ENCODE data around the gene TINCR.
"Not testable (repeated sequence)": the region's sequence is repeated elsewhere in the genome, so short reads cannot be mapped to it uniquely, and the experiment has no call there.

The TINCR gene

DNA sequence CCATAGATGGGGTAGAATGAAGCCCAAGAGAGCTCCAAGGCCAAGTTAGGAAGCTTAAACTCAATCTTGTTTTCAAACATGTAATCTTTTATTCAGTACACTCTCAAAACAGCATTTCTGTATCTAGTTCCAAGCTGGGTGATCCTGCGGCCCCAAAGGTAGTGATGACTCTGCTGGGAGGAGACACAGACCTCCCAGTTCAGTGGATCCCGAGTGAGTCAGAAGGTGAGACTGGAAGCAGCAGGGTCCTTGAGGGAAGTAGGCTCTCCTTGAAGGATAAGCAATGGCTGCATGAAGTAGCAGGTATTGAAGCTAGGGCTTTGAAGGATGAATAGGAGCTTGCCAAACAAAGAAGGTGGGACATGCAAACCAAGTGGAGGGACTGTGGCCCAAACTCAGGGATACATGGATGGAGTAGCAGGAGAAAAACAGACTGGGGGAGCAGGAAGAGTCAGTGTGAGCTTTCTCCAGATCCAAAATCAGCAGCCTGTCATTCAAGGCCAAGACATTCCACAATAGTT is 9.6 kb downstream of the TINCR start:
- no peak for DNase-seq

DNA sequence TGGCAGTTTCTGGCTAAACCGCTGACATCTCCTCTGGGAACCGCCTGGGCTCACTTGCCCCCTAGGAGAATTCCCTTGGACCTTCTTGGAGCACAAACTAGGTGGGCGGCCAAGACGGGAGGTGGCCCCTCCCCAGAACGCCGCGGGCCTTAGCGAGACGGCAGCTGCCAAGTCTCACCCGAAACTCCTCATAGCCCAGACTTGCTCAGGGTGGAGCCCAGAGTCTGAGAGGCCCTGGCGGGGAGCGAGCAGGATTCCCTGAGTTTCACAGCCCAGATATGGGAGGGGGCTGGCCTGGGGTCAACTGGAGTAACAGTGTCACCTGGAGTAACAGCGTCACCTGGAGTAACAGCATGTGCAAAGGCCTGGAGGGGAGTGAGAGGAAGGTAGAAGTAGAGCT is 10.1 kb downstream of the TINCR start:
- DNase-seq: no peak

DNA sequence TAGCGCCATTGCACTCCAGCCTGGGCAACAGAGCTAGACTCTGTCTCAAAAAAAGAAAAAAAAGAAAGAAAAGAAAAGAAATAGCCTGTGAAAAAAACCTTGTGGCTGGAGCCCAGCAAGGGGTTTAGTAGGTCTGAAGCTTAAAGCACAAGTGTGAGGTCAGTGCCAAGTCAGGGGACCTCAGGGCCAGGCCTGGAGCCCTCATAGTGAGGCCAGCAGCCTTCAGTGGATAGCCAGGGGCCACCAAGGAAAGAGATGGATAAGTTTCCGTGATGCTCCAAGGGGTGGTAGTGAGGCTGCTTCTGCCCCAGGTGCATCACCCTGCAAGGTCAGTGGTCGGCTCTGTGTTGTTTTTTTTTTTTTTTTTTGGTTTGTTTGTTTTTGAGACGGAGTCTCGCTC is 12.9 kb downstream of the TINCR start:
- DNase-seq: no peak

DNA sequence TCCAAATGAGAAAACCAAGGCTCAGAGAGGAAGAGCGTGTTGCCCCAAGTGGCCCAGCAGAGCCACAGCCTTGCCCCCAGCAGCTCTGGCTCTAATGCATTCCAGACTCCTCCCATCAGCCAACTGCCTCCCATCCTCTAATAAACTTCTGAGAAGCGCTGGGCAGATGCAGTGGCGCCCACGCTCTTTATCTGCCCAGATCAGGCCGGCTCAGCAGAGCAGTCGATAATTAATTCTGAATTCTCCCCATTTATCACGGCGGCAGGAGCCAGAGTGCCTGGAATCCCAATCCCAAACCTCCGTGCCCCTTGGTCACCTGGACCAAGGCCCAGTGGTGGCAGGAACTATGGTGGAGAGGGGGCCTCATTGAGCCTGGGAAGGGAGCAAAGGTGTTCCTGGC is 13.9 kb downstream of the TINCR start:
- no peak for DNase-seq

DNA sequence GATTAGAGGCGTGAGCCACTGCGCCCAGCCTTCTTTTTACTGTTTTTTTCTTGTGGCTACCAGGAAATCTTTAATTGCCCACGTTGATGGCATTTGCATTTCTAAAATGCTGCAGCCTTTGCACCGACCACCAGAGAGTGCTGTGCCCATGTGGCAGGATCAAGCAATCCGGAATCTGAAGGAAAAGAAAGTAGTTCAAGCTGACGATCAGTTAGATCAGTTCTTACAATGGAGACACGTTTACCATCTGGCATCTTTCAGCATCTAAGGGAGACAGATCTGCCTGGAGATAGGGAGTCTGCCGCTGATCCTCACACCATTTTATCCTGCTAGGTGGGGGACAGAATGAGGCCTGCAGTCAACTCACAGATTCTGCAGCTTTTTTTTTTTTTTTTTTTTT is 19.9 kb downstream of the TINCR start:
- peak; percentile 25 for DNase-seq

DNA sequence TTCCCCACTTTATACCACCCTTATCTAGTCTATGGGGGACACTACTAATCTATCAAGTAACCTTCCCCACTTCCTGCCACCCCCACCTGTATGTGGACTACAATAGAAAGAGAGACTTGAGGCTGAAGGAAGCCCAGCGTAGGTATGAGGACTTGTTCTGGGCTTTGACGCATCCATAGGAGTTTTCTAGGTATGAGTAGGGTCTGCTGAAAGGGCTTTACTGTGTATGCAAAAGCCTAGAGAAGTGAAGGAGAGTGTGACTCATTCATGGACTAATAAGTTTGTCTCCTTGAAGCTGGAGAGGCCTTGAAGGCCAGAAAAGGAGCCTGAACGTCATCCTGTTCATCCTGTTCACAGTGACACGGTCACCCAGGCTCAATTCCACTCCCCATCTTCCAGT is 21.8 kb downstream of the TINCR start:
- no peak for DNase-seq

DNA sequence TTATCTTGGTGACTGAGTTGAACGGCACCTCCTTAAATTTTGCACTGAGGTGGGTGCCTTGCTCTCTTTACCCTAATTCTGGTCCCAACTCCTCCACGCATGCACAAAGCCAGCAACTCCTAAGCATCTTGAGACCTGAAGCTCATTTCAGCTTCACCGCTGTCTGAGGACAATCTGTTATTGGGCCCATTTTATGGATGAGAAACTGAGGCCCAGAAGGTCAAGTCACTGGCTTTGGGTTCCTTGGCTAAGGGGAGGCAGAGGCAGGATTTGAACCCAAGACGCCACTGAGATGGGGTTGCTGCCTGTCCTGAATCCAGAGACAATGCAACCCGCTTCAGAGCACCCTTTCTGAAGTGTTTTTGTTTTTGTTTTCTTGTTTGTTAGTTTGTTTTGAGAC is 22.7 kb downstream of the TINCR start:
- DNase-seq: no peak

DNA sequence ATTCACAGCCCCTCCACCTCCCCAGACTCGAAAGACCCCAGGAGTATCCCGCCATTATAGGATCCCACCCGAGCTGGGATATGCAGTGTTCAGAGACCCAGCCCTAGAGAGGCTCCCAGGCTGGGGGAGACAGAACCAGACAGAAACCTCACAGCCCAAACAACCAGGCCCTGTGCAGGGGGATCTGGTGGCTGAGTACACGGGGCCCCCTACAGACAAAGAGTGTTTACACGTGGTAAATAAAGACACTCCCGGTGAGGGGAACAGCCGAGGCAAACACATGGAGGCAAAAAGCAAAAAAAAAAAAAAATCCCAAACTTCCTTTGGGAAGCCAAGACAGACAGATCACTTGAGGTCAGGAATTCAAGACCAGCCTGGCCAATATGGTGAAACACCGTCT is 25.1 kb downstream of the TINCR start:
- no peak for DNase-seq

DNA sequence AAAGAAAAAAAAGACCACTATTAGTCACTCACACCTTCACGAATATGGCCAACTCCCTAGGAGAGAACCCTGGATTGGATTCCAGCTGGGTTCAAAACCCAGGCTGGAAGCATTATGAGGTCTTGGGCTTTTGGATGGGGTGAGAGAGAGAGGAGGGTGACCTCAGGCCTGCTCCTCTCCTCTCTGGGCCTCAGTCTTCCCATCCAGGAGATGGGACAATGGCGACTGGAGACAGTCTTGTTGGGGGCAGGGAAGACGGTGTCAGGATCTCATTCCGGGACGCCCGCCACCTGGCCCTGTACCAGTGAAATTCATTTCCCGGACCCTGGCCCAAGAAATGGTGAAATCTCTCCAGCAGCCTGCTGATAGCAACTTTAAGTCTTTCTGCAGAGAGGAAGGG is 26.3 kb downstream of the TINCR start:
- DNase-seq: no peak

DNA sequence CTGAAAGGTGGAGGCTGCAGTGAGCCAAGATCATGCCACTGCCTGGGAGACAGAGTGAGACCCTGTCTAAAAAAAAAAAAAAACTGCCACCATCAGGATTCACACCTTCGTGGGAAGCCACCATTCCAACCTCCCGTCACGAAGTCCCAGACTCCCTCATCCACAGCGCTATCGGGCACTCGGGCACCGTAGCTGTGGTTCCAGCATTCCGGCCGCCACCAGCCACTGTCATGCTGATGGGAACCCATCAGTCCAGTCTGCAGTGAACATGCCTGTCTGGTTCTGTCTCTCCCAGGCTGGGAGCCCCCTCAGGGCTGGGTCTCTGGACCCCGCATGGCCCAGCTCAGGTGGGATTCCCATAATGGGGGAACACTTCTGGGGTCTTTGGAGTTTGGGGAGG is 27.5 kb downstream of the TINCR start:
- no peak for DNase-seq

DNA sequence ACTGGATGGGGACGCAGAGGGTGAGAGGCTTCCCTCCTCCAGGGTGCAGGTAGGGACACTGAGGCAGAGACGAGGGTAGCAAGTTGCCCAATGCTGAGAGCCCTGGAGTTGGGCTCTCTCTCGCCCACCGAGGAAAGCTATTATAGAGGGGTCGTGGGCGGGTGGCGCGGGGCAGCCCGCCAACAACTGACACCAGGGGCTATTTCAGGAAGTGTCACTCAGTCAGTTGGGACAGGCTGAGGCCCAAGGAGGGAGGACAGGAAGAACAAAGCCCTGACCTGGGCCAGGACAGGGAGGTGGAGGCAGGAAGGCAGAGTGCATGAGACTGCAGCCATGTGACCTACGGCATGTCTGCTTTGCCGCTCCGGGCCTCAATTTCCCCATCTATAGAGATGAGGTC is 29.9 kb downstream of the TINCR start:
- no peak for DNase-seq

DNA sequence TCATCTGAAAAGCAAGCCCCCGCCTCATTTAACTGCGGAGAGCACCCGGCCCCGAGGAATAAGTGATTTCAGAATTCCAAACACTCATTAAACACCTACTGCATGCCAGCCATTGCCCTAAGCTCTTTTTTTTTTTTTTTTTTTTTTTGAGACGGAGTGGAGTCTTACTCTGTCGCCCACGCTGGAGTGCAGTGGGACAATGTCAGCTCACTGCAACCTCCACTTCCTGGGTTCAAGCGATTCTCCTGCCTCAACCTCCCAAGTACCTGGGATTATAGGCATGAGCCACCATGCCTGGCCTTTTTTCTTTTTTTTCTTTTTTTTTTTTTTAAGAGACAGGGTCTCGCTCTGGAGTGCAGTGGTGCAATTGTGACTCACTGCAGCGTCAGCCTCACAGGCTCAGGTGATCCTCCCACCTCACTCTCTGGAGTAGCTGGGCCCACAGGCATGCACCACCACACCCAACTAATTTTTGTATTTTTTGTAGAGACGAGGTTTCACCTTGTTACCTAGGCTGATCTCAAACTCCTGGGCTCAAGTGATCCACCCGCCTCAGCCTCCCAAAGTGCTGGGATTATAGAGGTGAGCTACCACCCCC is 30.7 kb downstream of the TINCR start:
- DNase-seq: not testable (repeated sequence)

DNA sequence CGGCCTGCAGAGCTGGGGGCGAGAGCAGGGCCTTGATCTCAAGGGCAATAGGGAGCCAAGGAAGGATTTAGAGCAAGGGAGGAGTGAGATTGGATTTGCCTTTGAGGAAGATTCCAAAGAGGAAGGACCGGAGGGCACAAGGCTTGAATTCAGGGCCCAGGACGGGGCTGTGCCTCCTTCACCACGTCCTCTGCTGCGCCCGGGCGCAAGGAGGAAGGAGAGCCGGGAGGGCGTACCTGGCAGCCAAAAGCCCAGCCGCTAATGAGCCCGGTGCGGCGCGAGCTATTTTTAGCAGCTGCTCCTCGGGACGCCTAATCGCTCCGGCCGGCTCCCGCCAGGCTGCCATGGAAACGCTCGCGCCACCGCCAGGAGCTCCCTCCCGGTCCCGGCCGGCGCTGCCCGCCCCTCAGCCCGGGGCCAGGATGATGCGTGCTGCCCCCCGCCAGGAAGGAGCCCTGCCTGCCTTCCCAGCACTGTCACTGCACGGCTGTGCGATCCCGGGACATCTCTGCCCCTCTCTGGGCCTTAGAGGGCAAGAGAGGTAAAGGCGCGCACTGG is 31.3 kb downstream of the TINCR start:
- peak; percentile 41 for DNase-seq

DNA sequence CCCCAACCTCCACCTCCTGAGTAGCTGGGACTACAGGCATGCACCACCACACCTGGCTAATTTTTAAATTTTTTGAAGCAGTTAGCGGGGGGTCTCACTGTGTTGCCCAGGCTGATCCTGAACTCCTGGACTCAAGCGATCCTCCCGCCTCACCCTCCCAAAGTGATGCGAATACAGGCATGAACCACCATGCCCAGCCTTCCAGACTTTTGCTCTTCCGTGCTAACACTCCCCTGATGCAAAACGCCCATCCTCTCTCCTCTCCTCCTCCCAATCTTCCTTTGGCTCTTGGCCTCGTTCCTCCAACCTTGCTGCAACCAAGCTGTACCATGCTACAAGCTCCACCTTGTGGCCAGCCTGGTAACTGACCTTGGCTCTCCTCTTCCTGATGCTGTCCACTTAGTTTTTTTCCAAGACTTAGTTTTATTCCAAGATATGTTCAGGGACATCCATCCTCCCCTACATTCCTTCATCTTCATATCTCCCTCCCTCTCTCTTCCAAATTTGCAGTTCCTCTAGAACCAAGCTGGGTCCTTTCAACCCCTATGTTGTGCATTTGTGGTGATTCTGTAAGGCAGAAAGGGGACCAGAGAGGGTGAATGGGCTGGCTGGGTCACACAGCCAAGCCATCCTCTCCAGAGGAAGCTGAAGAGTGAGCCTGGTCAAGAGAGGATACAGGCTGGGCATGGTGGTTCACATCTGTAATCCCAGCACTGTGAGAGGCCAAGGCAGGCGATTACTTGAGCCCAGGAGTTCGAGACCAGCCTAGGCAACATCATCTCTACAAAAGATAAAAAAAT is 32.8 kb downstream of the TINCR start:
- no peak for DNase-seq

DNA sequence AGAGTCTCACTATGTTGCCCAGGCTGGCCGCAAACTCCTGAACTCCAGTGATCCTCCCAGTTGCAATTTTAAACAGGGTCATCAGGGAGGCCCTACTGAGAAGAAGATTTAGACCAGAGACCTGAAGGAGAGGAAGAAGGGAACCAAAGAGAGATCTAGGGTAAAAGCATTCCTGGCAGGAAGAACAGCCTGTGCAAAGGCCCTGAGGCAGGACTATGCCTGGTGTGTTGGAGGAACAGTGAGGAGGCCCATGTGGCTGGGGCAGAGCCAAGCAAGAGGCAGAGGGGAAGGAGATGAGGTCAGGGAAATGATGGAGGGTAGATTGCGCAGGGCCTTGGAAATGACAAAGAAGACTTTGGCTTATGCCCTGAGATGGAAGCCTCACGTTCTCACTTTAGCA is 34.5 kb downstream of the TINCR start:
- DNase-seq: no peak

DNA sequence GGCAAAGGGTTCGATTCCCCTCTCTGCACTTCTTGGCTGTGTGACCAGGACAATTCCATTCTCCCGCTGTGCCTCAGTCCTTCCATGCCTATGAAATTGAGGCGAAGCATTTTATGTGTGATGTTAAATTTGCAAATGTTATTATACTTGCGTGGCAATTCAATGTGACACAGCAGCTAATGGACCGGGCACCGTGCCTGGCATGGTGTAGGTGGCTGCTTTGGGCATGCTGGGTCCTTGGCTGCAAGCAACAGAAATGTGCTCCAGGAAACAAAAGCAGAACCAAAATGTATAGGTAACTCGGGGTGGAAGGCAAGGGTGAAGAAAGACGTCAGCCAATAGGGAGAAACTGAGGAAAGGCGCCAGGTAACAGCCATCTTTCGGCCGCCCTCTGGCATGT is 37.1 kb downstream of the TINCR start:
- DNase-seq: no peak

DNA sequence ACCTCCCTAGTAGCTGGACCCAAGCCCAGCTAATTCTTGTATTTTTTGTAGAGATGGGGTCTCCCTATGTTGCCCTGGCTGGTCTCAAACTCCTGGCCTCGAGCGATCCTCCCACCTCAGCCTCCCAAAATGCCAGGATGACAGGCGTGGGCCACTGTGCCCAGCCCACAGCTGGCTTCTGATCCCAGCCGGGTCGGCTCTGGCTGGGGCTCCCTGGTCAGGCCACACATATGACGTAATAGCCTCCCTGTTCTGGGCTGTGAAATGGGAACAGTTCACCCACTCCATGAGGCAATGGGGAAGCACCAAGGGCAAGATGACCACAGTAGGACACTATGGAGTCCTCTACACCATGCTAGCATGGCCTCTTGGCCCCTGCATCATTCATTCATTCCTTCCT is 41.1 kb downstream of the TINCR start:
- no peak for DNase-seq

DNA sequence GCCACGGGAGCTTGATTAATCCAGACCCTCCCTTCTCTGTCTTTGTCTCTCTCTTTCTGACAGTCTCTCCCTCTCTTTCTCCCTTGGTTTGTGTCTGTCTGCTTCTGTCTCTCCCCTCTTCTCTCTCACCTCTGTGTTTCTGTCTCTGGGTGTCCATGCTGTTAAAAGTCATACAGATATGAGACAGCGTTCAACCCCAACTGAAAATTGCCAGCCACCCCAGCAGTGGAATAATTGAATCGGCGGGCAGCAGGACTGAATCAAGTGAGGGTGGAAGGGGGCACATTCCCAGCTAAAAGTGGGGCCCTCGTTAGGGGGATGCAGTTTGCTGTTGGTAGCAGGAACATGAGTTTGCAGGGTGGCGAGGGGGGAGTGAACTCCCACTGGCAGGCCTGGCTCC is 43.7 kb downstream of the TINCR start:
- no peak for DNase-seq

DNA sequence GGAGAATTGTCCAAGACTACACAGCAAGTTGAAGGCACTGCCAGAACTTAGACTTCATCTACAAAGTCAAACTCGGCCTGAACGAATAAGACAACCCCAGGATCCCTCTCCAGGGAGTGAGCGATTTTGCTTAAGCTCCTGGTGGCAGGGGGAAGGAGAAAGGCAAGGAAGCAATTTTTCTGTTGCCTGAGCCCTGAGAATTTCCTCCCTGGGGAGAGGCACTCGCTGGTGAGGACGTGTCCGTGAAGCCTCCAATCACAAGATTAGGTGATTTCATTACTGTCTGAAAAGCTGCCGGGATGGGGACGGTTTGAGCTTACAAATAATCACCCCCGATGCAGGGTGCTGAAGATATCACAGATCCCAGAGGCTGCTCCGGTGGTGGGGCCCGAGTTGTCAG is 45.6 kb downstream of the TINCR start:
- DNase-seq: no peak

DNA sequence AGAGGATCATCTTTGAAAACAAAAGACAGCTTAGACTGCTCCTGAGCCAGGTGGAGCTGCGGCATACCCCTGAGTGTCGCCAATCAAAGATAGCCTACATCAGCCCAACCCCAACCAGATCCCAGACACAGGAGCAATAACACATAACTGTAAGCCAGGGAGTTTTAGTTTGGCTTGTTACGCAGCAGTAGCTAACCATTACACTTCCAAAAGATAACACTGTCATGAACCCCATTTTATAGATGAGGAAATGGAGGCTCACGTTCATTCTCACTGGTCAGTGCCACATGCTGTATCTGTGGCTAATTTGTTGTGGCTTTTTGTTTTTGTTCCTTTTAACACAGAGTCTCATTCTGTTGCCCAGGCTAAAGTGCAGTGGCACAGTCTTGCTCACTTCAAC is 47.3 kb downstream of the TINCR start:
- no peak for DNase-seq

DNA sequence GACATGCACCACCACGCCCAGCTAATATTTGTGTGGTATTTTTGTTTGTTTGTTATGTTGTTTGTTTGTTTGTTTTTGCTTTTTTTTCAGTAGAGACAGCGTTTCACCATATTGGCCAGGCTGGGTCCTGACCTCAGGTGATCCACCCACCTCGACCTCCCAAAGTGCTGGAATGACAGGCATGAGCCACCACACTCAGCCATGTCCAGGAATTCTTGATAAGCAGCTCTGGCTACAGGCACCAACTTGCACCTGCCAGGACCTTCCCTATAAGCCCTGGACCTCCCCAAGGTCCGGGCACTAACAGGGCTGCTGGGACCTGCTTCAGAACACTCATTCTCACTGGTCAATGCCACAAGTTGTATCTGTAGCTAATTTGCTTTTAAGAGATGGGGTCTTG is 48.7 kb downstream of the TINCR start:
- DNase-seq: no peak

DNA sequence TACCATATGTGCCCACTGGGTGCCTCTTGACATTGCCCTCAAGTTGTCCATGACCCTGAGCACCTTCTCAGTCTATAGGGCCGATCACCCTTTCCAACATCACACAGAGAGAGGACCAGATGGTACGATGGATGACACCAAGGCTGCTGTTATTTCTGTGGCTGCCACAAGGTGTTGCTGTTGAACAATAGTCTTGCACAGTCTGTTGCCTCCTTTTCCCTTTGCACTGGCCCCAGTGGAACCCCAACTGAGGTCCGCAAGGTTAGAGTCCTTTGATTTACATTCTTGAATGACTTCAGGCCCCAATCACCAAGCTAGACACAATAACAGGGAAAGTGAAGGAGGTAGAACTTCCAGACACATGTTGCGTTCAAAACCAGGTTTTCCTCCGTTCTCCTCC is 52.0 kb downstream of the TINCR start:
- no peak for DNase-seq

DNA sequence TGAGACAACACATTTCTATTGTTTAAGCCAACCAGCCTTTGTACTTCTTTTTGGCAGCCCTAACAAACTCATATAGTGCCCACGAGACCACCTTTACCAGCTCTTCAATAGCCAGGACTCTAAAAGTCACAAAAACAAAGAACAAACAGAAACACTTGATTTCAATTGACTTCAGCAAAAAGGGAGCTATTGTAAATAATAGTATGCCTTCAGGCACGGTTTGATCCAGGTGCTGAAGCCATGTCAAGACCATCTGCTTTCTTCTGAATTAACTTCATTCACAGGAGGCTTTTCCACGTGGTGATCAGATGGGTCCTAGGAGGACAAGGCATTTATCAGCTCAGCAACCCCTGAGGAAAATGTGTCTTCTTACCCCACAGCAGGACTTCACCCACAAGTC is 53.8 kb downstream of the TINCR start:
- DNase-seq: no peak

DNA sequence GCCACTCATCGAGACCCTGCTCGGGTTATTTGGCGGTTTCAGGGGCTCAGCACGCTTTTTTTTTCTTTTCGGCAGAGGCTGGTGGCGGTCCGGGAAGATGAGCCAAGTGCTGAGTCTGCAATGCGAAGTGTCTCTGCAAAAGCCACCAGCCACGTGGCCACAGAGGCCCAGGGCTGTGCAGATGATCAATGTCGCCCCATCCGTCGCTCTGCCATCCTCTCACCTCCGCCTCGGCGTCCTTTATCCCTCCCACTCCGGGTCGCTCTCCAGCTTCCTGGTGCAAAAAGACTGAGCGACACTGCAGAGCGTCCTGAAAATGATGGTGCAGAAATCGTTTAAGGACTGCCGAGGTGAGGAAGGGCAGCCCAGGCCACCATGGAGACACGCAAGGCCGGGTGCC is 55.0 kb downstream of the TINCR start:
- no peak for DNase-seq
